GOT3 (cell line): ENCODE data around the gene FAM228B.
"Not testable (repeated sequence)": the region's sequence is repeated elsewhere in the genome, so short reads cannot be mapped to it uniquely, and the experiment has no call there.

Experiments used
- DNase-seq: peaks from one replicate; lab custom pipeline; 2025; ENCODE audit warnings: mixed read lengths; lab: John Stamatoyannopoulos, UW

The FAM228B gene

GRCh38 chr2:24159708-24160107, 36.4 kb downstream of the FAM228B start:
- DNase-seq = no peak

DNA sequence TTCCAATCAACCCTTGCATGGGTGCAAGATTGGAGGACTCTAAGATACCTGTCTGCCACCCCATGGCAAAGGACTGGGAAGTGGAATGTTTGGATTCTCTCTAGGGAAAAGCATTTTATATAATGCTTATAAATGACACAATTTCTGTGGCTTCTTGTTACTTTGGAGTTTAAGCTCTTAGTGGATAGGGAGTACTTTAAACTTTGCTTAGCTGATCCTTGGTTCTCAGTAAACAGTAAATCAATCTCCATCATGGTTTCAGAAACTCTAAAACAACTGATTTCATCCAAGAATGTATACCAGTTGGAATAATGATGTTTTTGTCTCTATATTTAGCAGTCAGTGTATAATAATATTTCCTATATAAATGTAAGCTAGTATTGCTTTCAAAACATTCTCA, 37.5 kb downstream of the FAM228B start:
- DNase-seq = no peak

GRCh38 chr2:24162494-24162893, 39.2 kb downstream of the FAM228B start:
- no peak for DNase-seq

- DNase-seq = no peak
Observed at GRCh38 chr2:24163186-24163585, 39.9 kb downstream of the FAM228B start.

DNA sequence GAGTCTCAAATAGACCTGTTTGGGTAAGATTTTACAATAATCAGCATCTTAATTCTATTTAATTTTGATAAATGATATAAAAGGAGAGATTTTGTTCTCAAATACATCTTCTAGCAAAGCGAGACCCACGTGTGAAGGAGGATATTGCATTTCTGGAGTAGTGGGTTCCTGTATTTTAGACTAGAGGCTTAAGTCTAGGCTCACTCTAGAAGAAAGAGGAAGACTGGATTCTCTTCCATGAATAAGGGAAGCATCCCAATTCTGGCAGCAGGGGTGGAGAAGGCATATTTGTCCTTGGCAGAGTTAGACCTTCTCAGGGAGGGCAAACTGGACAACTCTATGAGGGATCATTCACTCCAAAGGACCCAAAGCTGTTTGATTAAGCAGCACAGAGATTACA, 40.3 kb downstream of the FAM228B start:
- DNase-seq = no peak

DNA sequence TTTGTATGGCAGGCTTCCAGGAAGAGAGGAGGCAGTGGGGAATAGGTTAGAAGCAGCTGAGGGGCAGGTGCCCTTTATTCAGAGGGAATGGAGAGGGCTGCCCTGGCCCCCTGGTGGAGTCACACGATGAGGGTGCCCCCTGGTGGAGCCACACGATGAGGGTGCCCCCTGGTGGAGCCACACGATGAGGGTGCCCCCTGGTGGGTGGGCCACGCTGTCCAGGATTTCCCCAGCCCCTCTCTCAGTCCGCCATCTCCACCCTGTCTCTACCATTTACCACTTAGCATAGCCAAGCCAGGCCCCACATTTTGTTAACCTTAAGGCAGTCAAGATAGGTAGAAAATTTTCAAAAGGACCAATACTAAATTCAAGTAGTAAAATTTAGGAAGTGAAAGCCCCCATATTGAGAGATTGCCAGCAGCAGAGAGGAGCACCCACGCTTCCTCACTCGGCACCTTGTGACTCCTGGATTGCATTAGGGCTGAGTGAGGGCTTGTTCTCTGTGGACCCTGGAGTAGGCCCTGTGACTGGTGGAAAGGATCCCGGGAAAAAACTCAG, 41.2 kb downstream of the FAM228B start:
- no peak for DNase-seq

DNA sequence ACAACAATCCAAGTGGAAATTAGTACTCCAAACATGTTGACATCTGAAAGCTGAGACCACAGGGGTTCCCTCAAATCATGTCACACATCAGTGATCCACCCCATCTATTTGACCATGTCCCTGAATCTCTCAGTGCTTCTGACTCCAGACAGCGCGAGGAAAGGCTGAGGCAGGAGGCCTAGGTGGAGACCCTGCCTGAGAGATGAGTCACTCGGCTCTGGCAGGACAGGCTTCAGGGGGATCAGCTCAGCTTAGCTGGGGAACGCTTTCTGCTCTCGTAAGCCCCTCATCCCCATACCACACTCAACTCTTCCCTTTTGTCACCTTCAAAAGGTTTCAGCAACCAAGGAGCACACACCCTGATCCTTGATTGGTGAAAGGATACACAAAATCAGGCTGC, 45.8 kb downstream of the FAM228B start:
- no peak for DNase-seq

DNA sequence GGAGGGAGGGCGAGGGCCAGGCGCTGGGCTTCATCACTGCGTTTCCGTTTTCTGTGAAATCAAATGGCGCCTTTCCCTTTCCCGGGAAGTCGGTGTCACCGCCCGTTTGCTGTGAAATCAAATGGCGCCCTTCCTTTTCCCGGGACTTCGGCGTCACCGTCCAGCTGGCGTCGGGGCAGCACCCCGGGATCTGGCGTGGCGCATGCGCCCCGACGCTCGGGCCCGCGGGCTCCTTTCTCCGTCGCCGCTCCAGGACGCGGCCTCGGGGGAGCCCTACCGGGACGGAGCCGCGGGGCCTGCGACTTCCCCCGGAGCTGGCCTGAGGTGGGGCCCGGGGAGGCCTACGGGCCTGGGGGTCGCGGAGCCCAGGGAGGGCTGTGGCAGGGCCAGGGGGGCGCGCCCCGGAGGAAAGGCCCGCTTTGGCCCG, 51.6 kb downstream of the FAM228B start, which contains the start of gene FAM228A:
Gene FAM228A (plus strand): TSS at position 203 of the 427 bp plus-strand sequence. CDS start 428 bp downstream, outside the sequence.
- no peak for DNase-seq

GRCh38 chr2:24175631-24176187, 52.4 kb downstream of the FAM228B start:
- DNase-seq = no peak

- no peak for DNase-seq
Observed at GRCh38 chr2:24176326-24176725, 53.1 kb downstream of the FAM228B start.

DNA sequence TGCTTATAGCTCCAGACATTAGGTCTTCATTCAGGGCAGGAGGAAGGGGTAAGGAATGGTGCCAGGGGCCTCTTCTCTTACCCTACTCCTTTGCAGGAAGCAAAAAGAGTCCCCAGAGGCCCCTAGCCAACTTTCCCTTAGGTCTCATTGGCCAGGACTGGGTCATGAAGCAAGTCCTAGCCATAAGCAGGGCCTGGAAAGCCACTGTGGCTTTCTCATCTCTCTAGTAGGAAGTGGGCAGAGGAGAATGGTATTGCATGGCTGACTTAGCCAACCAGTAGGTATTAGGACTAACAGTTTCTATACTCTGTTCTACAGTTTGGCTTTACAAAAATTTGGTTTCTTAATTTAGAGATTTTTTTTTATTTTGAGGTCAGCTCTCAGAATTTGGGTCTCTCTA, 56.4 kb downstream of the FAM228B start:
- no peak for DNase-seq

- no peak for DNase-seq
Observed at GRCh38 chr2:24181849-24182248, 58.6 kb downstream of the FAM228B start.

- DNase-seq = no peak
Observed at GRCh38 chr2:24182507-24182906, 59.2 kb downstream of the FAM228B start.

- no peak for DNase-seq
Observed at GRCh38 chr2:24183366-24184069, 60.2 kb downstream of the FAM228B start.

- DNase-seq = no peak
Observed at GRCh38 chr2:24189551-24189950, 66.3 kb downstream of the FAM228B start.

DNA sequence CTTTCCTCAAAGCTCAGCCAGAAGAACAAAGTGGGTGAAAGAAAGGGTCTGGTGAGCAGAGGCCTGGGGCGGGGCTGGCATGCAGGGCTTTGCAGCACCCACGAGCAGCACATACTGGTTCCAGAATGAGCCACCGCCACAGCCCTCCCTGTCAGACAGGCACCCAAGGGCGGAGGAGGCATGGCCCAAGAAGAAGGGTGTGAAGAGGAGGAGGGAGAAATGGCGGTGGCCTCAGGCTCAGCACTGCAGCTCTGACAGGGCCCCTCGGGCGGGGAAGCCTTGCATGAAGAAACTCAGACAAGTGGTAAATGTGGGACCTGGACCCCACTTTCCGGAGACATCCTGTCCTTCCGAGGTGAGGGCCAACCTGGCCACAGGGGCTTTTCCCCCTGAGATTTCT, 67.2 kb downstream of the FAM228B start:
- DNase-seq = no peak

DNA sequence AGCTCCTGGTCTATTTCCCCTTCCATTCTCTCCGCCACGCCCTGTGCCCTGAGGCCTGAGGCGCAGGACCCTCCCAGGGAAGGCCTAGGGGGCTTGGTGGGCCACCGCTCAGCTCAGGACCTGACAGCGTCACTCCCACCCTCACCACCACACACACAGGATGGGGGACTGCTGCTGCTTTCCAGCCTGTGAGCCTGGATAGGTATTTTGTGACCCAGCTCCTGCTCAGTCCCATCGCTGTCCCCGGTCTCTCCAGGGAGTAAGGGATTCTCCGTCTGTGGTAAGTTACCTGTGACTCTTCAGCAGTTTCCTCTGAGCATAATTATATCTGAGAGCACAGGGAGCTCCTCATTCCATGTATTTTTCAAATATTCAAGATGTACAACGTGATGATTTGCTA, 67.9 kb downstream of the FAM228B start:
- DNase-seq = no peak

GRCh38 chr2:24191848-24192247, 68.6 kb downstream of the FAM228B start:
- DNase-seq = no peak

- DNase-seq = not testable (repeated sequence)
Observed at GRCh38 chr2:24197213-24197612, 73.9 kb downstream of the FAM228B start.

- no peak for DNase-seq
Observed at GRCh38 chr2:24199968-24200590, 76.8 kb downstream of the FAM228B start.

DNA sequence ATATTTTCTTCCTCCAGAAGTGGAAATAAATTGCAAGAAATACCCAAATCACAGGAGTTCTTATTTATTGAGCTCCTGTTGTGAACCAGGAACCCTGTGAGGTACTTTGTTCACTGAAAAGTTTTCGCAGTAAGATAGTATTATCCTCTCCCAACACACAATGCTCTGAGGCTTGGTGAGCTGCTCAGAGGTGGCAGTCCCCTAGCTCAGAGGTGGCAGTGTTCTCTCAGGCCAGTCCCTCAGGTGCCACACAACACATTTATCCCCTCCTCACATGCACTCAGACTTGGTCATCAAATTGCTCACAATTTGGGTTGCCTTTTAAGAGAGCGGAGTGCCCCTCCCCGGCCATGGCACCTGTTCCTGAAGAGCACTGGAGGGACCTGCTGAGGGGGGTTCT, 77.5 kb downstream of the FAM228B start:
- DNase-seq = no peak

DNA sequence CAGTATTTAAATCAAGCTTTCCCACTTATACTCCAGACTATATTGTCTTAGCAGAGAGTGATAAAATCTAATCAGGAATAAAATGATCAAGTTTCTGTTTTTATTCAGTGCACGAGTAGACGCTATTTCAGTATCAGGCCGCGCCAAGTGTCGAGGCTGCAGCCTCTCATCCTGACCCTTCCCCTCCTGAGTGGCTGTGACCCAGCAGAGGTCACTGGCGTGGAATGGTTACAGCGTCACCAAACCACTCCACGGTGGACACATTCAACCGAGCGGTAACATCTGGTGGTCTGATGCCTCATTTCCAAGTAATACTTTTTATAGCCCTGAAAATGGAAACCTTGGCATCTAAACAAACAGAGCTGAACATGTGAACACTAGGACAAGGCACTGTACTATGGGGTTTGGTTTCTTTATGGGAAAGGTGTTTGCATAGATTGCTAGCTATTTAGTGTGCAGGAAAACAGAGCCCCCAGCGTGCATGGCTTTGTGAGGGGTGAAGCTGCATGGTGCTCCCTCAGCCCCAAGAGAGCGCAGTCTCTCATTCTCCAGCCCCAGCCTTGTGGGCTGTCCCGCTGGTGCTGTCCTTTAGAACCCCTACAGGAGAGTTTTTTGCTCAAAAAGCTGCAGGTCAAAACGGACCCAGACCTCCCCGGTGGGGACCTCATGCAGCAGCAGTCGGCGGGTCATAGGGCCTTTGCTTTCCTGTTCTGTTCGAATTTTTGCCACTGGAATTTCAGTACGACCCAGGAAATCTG, 79.9 kb downstream of the FAM228B start:
- no peak for DNase-seq
